Heart left ventricle (tissue), 13 donors: ENCODE results near the gene BHLHA15.

Source experiments
- CTCF ChIP-seq, 12 donors: fragments of 200-600 bp; sonication (generic) in 4 of 12; IDR thresholded peaks; one replicate each; pipeline versions ENCODE4 v1.5.0 to v1.8.0; 2018 to 2022; ENCODE audit warnings: antibody characterized with exemption in 12 of 12, mild to moderate bottlenecking in 5 of 12
- POLR2A ChIP-seq, 2 donors: fragments of 450-650 bp; IDR thresholded peaks; one replicate each; pipeline ENCODE4 v1.6.1; 2017; ENCODE audit warnings: antibody characterized with exemption in 2 of 2, mild to moderate bottlenecking in 2 of 2, moderate library complexity in 2 of 2
- donor health status: ischemic (EF 13 %, LVEDD 7.1; RV severe dilation, severe dysfunction).
- donor health status: DM: no; HTN: yes; CAD: no.
- donor health status: DM: no; HTN: no; CAD: no.
- donor health status: ischemic (EF 25% LVEDD 6.9; RV normal size, moderate dysfunction).
- donor health status: ischemic (EF 25% LVEDD 5.7; RV mildly dilated, moderate dysfunction).
- donor health status: ischemic (EF 35%, LVEDD 5.7; RV mildly dilated, moderate dysfunction).
- donor health status: nonischemic (EF 11% LVEDD 7.7; RV severe dilation, severe dysfunction).
- donor health status: DM: yes; HTN: yes; CAD: no.
- donor health status: PGD.
- donor health status: ischemic (EF 29% LVEDD 5.4; RV normal size, mild dysfunction).
- donor health status: nonischemic (EF 23%, LVEDD 6.1; RV moderate dilation, normal function).

GRCh38 chr7:98191668-98192431, 19.4 kb upstream of the BHLHA15 start:
- TF ChIP-seq POLR2A (IDR thresholded peaks at IDR 0.05): no peak
- TF ChIP-seq CTCF (IDR thresholded peaks at IDR 0.05): no peak
